Measurements from ENCODE around the gene TMTC1.

Gene TMTC1

GRCh38 chr12:29741342-29742241, 42.1 kb downstream of the TMTC1 start:
- no peak for DNase-seq (ENCODE audit: low read depth)
- H3K4me3 ChIP-seq (ENCODE audit: low read depth, low read length) = no peak overlapping the region
- TF ChIP-seq MYC (IDR thresholded peaks at IDR 0.05; ENCODE audit: low read depth, low read length) (no peak), MAX (IDR thresholded peaks at IDR 0.05; ENCODE audit: low read depth, low read length) (no peak), POLR2A (IDR thresholded peaks at IDR 0.05; ENCODE audit: extremely low read depth, insufficient read length) (no peak), CTCF (IDR thresholded peaks at IDR 0.05; ENCODE audit: low read depth, low read length) (no peak)

GRCh38 chr12:29739279-29739991, 44.3 kb downstream of the TMTC1 start:
- H3K4me3 ChIP-seq (ENCODE audit: low read depth, low read length) = no peak overlapping the region
- no peak for DNase-seq (ENCODE audit: low read depth)
- TF ChIP-seq CTCF (IDR thresholded peaks at IDR 0.05; ENCODE audit: low read depth, low read length) = no peak
- TF ChIP-seq MYC (IDR thresholded peaks at IDR 0.05; ENCODE audit: low read depth, low read length) = no peak
- no peak for TF ChIP-seq MAX (IDR thresholded peaks at IDR 0.05; ENCODE audit: low read depth, low read length)
- no peak for TF ChIP-seq POLR2A (IDR thresholded peaks at IDR 0.05; ENCODE audit: extremely low read depth, insufficient read length)

GRCh38 chr12:29738365-29738764, 45.4 kb downstream of the TMTC1 start:
- H3K4me3 ChIP-seq (ENCODE audit: low read depth, low read length) = no peak overlapping the region
- DNase-seq (ENCODE audit: low read depth) = no peak
- TF ChIP-seq POLR2A (IDR thresholded peaks at IDR 0.05; ENCODE audit: extremely low read depth, insufficient read length) = no peak
- TF ChIP-seq CTCF (IDR thresholded peaks at IDR 0.05; ENCODE audit: low read depth, low read length) = no peak
- TF ChIP-seq MAX (IDR thresholded peaks at IDR 0.05; ENCODE audit: low read depth, low read length) = no peak
- TF ChIP-seq MYC (IDR thresholded peaks at IDR 0.05; ENCODE audit: low read depth, low read length) = no peak

GRCh38 chr12:29737644-29738043, 46.1 kb downstream of the TMTC1 start:
- no peak for TF ChIP-seq POLR2A (IDR thresholded peaks at IDR 0.05; ENCODE audit: extremely low read depth, insufficient read length)
- no peak for TF ChIP-seq CTCF (IDR thresholded peaks at IDR 0.05; ENCODE audit: low read depth, low read length)
- no peak for TF ChIP-seq MYC (IDR thresholded peaks at IDR 0.05; ENCODE audit: low read depth, low read length)
- TF ChIP-seq MAX (IDR thresholded peaks at IDR 0.05; ENCODE audit: low read depth, low read length) = no peak
- no peak overlapping the region for H3K4me3 ChIP-seq (ENCODE audit: low read depth, low read length)
- no peak for DNase-seq (ENCODE audit: low read depth)

GRCh38 chr12:29735604-29736003, 48.1 kb downstream of the TMTC1 start:
- DNase-seq (ENCODE audit: low read depth) = no peak
- TF ChIP-seq POLR2A (IDR thresholded peaks at IDR 0.05; ENCODE audit: extremely low read depth, insufficient read length) (no peak), MYC (IDR thresholded peaks at IDR 0.05; ENCODE audit: low read depth, low read length) (no peak), CTCF (IDR thresholded peaks at IDR 0.05; ENCODE audit: low read depth, low read length) (no peak), MAX (IDR thresholded peaks at IDR 0.05; ENCODE audit: low read depth, low read length) (no peak)

More at GRCh38 chr12:29735604-29736003, 48.1 kb downstream of the TMTC1 start:
- H3K4me3 ChIP-seq (ENCODE audit: low read depth, low read length) = no peak overlapping the region

Data from NB4 (cell line).